ENCODE results near the gene NACA.

The NACA gene

GRCh38 chr12:56687223-56688128 is 37.6 kb downstream of the NACA start:
- peaks cover 34% of the 10 kb centered on the region for H3K36me3 ChIP-seq (ENCODE audit: control insufficient read depth, insufficient read depth, low read length)
- H3K4me3 ChIP-seq (ENCODE audit: low read depth, low read length): peak overlapping the region; percentile 87
- no peaks in the 10 kb centered on the region for H3K9me3 ChIP-seq (ENCODE audit: control insufficient read depth, insufficient read depth, low read depth, low read length)
- peak overlapping the region; percentile 96 for H3K27ac ChIP-seq (ENCODE audit: low read depth, low read length)
- H3K9ac ChIP-seq (ENCODE audit: low read length): peak overlapping the region; percentile 100
- H3K4me1 ChIP-seq (ENCODE audit: control insufficient read depth, insufficient read depth, low read length): 0 out of 2 replicates have a peak, but pooled peaks cover 3% of the 10 kb centered on the region
- H3K27me3 ChIP-seq (ENCODE audit: control insufficient read depth, insufficient read depth, low read length): no peaks in the 10 kb centered on the region

GRCh38 chr12:56684745-56685359 is 40.2 kb downstream of the NACA start:
- H3K27me3 ChIP-seq (ENCODE audit: control insufficient read depth, insufficient read depth, low read length): no peaks in the 10 kb centered on the region
- H3K4me1 ChIP-seq (ENCODE audit: control insufficient read depth, insufficient read depth, low read length): 0 out of 2 replicates have a peak, but pooled peaks cover 3% of the 10 kb centered on the region
- H3K9me3 ChIP-seq (ENCODE audit: control insufficient read depth, insufficient read depth, low read depth, low read length): no peaks in the 10 kb centered on the region
- H3K9ac ChIP-seq (ENCODE audit: low read length): no peak overlapping the region
- H3K36me3 ChIP-seq (ENCODE audit: control insufficient read depth, insufficient read depth, low read length): peaks cover 56% of the 10 kb centered on the region
- peak overlapping the region; percentile 47 for H3K4me3 ChIP-seq (ENCODE audit: low read depth, low read length)
- H3K27ac ChIP-seq (ENCODE audit: low read depth, low read length): no peak overlapping the region

DNA sequence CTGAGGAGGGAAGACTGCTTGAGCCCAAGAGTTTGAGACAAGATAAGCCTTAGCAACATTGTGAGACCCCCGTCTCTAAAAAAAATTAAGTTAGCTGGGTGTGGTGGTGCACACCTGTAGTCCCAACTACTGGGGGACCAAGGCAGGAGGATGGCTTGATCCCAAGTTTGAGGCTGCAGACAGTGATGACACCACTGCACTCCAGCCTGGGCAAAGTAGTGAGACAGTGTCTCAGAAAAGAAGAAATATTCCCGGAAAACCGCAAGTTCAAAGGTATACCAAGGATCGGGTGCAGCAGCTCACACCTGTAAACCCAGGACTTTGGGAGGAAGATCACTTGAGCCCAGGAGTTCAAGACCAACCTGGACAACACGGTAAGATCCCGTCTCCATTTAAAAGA is 42.8 kb downstream of the NACA start:
- Histone ChIP-seq H3K4me1 (ENCODE audit: control insufficient read depth, insufficient read depth, low read length) (0 out of 2 replicates have a peak, but pooled peaks cover 3% of the 10 kb centered on the region), H3K27ac (ENCODE audit: low read depth, low read length) (no peak overlapping the region), H3K4me3 (ENCODE audit: low read depth, low read length) (no peak overlapping the region)

DNA sequence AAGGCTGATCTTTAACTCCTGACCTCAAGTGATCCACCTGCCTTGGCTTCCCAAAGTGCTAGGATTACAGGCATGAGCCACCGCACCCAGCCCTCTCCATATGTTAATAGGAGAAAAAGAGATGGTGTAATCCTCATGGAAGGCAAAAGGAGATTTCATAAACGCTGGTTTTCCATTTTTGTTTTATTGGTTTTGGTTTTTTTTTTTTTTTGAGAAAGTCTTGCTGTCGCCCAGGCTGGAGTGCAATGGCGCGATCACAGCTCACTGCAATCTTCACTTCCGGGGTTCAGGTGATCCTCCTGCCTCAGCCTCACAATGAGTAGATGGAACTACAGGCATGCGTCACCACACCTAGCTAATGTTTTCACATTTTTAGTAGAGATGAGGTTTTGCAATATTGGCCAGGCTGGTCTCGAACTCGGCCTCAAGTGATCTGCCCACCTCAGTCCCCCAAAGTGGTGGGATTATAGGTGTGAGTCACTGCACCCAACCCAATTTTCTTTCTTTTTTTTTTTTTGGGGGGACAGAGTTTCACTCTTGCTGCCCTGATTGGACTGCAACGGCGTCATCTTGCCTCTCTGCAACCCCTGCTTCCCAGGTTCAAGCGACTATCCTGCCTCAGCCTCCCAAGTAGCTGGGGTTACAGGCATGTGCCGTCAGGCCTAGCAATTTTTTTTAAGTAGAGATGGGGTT is 45.1 kb downstream of the NACA start:
- no peak overlapping the region for H3K4me3 ChIP-seq (ENCODE audit: low read depth, low read length)
- no peaks in the 10 kb centered on the region for H3K9me3 ChIP-seq (ENCODE audit: control insufficient read depth, insufficient read depth, low read depth, low read length)
- 0 out of 2 replicates have a peak, but pooled peaks cover 3% of the 10 kb centered on the region for H3K4me1 ChIP-seq (ENCODE audit: control insufficient read depth, insufficient read depth, low read length)
- no peak overlapping the region for H3K9ac ChIP-seq (ENCODE audit: low read length)
- peaks cover 55% of the 10 kb centered on the region for H3K36me3 ChIP-seq (ENCODE audit: control insufficient read depth, insufficient read depth, low read length)
- H3K27me3 ChIP-seq (ENCODE audit: control insufficient read depth, insufficient read depth, low read length): no peaks in the 10 kb centered on the region
- H3K27ac ChIP-seq (ENCODE audit: low read depth, low read length): no peak overlapping the region

More for the DNA sequence above, 42.8 kb downstream of the NACA start:
- Histone ChIP-seq H3K27me3 (ENCODE audit: control insufficient read depth, insufficient read depth, low read length) (no peaks in the 10 kb centered on the region), H3K9me3 (ENCODE audit: control insufficient read depth, insufficient read depth, low read depth, low read length) (no peaks in the 10 kb centered on the region), H3K36me3 (ENCODE audit: control insufficient read depth, insufficient read depth, low read length) (peaks cover 62% of the 10 kb centered on the region), H3K9ac (ENCODE audit: low read length) (no peak overlapping the region)

DNA sequence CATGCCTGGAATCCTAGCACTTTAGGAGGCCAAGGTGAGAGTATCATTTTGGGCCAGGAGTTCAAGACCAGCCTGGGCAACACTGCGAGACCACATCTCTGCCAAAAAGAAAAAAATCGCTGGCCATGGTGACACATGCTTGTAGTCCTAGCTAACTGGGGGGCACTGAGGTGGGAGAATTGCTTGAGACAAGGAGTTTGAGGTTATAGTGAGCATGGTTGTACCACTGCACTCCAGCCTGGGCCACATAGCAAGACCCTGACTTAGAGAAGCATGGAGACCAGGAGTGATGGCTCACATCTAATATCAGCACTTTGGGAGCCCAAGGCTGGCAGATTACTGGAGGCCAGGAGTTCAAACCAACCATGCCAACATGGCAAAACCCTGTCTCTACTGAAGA is 46.2 kb downstream of the NACA start:
- Histone ChIP-seq H3K9ac (ENCODE audit: low read length) (no peak overlapping the region), H3K27ac (ENCODE audit: low read depth, low read length) (no peak overlapping the region), H3K4me3 (ENCODE audit: low read depth, low read length) (no peak overlapping the region), H3K4me1 (ENCODE audit: control insufficient read depth, insufficient read depth, low read length) (0 out of 2 replicates have a peak, but pooled peaks cover 3% of the 10 kb centered on the region), H3K27me3 (ENCODE audit: control insufficient read depth, insufficient read depth, low read length) (no peaks in the 10 kb centered on the region), H3K9me3 (ENCODE audit: control insufficient read depth, insufficient read depth, low read depth, low read length) (no peaks in the 10 kb centered on the region), H3K36me3 (ENCODE audit: control insufficient read depth, insufficient read depth, low read length) (peaks cover 47% of the 10 kb centered on the region)

- 0 out of 2 replicates have a peak, but pooled peaks cover 3% of the 10 kb centered on the region for H3K4me1 ChIP-seq (ENCODE audit: control insufficient read depth, insufficient read depth, low read length)
- H3K9ac ChIP-seq (ENCODE audit: low read length): no peak overlapping the region
- H3K9me3 ChIP-seq (ENCODE audit: control insufficient read depth, insufficient read depth, low read depth, low read length): no peaks in the 10 kb centered on the region
- H3K4me3 ChIP-seq (ENCODE audit: low read depth, low read length): no peak overlapping the region
- no peaks in the 10 kb centered on the region for H3K27me3 ChIP-seq (ENCODE audit: control insufficient read depth, insufficient read depth, low read length)
- peaks cover 49% of the 10 kb centered on the region for H3K36me3 ChIP-seq (ENCODE audit: control insufficient read depth, insufficient read depth, low read length)
- H3K27ac ChIP-seq (ENCODE audit: low read depth, low read length): no peak overlapping the region
Observed at GRCh38 chr12:56677680-56678079, 47.4 kb downstream of the NACA start.

- no peaks in the 10 kb centered on the region for H3K27me3 ChIP-seq (ENCODE audit: control insufficient read depth, insufficient read depth, low read length)
- H3K4me3 ChIP-seq (ENCODE audit: low read depth, low read length): no peak overlapping the region
- H3K27ac ChIP-seq (ENCODE audit: low read depth, low read length): no peak overlapping the region
- H3K9me3 ChIP-seq (ENCODE audit: control insufficient read depth, insufficient read depth, low read depth, low read length): no peaks in the 10 kb centered on the region
- H3K4me1 ChIP-seq (ENCODE audit: control insufficient read depth, insufficient read depth, low read length): 0 out of 2 replicates have a peak, but pooled peaks cover 3% of the 10 kb centered on the region
- H3K9ac ChIP-seq (ENCODE audit: low read length): no peak overlapping the region
- peaks cover 51% of the 10 kb centered on the region for H3K36me3 ChIP-seq (ENCODE audit: control insufficient read depth, insufficient read depth, low read length)
Observed at GRCh38 chr12:56676851-56677580, 48.1 kb downstream of the NACA start.

GRCh38 chr12:56671608-56672007 is 53.5 kb downstream of the NACA start:
- Histone ChIP-seq H3K27ac (ENCODE audit: low read depth, low read length) (no peak overlapping the region), H3K4me3 (ENCODE audit: low read depth, low read length) (no peak overlapping the region), H3K36me3 (ENCODE audit: control insufficient read depth, insufficient read depth, low read length) (peaks cover 76% of the 10 kb centered on the region), H3K9me3 (ENCODE audit: control insufficient read depth, insufficient read depth, low read depth, low read length) (no peaks in the 10 kb centered on the region), H3K9ac (ENCODE audit: low read length) (no peak overlapping the region), H3K4me1 (ENCODE audit: control insufficient read depth, insufficient read depth, low read length) (0 out of 2 replicates have a peak, but pooled peaks cover 3% of the 10 kb centered on the region), H3K27me3 (ENCODE audit: control insufficient read depth, insufficient read depth, low read length) (no peaks in the 10 kb centered on the region)

DNA sequence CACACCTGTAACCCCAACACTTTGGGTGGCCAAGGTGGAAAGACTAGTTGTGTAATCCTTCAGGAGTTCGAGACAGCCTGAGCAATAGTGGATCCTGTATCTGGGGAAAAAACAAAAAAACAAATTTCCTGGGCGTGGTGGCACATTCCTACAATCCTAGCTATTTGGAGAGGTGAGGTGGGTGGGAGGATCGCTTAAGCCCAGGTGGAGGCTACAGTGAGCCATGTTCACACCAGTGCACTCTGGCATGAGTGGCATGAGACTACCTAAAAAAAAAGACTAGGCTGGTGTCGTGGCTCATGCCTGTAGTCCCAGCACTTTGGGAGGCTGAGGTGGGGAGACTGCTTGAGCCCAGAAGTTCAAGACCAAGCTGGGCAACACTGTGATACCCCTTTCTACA is 54.3 kb downstream of the NACA start:
- no peak overlapping the region for H3K27ac ChIP-seq (ENCODE audit: low read depth, low read length)
- no peaks in the 10 kb centered on the region for H3K9me3 ChIP-seq (ENCODE audit: control insufficient read depth, insufficient read depth, low read depth, low read length)
- no peak overlapping the region for H3K4me3 ChIP-seq (ENCODE audit: low read depth, low read length)
- no peak overlapping the region for H3K9ac ChIP-seq (ENCODE audit: low read length)
- peaks cover 84% of the 10 kb centered on the region for H3K36me3 ChIP-seq (ENCODE audit: control insufficient read depth, insufficient read depth, low read length)
- H3K4me1 ChIP-seq (ENCODE audit: control insufficient read depth, insufficient read depth, low read length): no peaks in the 10 kb centered on the region
- H3K27me3 ChIP-seq (ENCODE audit: control insufficient read depth, insufficient read depth, low read length): no peaks in the 10 kb centered on the region

DNA sequence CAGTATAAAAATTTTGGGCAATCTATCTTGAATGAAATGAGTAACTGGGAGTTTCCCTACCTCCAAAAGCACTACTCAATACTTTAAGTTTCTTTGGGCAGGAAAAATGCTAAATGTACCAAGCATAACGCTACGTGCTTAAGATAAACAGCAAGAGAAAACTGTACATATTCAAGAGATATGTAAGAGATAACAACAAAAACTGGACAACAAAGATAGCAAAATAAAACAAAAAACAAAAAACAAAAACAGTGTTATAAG is 57.0 kb downstream of the NACA start:
- H3K36me3 ChIP-seq (ENCODE audit: control insufficient read depth, insufficient read depth, low read length): peaks cover 100% of the 10 kb centered on the region
- H3K27ac ChIP-seq (ENCODE audit: low read depth, low read length): no peak overlapping the region
- no peaks in the 10 kb centered on the region for H3K9me3 ChIP-seq (ENCODE audit: control insufficient read depth, insufficient read depth, low read depth, low read length)
- no peaks in the 10 kb centered on the region for H3K4me1 ChIP-seq (ENCODE audit: control insufficient read depth, insufficient read depth, low read length)
- H3K27me3 ChIP-seq (ENCODE audit: control insufficient read depth, insufficient read depth, low read length): no peaks in the 10 kb centered on the region
- H3K9ac ChIP-seq (ENCODE audit: low read length): no peak overlapping the region
- H3K4me3 ChIP-seq (ENCODE audit: low read depth, low read length): no peak overlapping the region

All from HUES6 (cell line).